Activated CD4-positive, alpha-beta T cell treated with anti-CD3 and anti-CD28 coated beads for 4 hours (primary cell): Measurements from ENCODE around the gene CCDC47.
"Not testable (repeated sequence)": the region's sequence is repeated elsewhere in the genome, so short reads cannot be mapped to it uniquely, and the experiment has no call there.

Source experiments
- DNase-seq, 2 donors: peaks; one replicate each; pipeline ENCODE4 v3.0.0-alpha.2; 2020

The CCDC47 gene

DNA sequence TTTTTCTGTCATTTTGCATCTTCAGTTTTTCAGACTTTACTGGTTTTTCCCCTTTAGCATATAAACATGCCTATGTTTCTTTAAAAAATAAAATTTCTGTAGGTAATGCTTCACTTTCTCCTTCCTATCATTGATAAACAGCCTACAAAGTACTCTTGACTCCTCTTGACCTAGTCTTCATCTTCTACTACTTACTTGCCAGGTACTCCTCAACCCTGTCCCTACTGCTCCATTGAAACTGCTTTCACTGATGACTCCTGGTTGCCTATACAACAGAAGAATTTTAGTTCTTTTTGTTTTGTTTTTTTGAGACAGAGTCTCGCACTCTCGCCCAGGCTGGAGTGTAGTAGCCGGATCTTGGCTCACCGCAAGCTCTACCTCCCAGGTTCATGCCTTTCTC, 7.5 kb upstream of the CCDC47 start:
- DNase-seq: no peak

DNA sequence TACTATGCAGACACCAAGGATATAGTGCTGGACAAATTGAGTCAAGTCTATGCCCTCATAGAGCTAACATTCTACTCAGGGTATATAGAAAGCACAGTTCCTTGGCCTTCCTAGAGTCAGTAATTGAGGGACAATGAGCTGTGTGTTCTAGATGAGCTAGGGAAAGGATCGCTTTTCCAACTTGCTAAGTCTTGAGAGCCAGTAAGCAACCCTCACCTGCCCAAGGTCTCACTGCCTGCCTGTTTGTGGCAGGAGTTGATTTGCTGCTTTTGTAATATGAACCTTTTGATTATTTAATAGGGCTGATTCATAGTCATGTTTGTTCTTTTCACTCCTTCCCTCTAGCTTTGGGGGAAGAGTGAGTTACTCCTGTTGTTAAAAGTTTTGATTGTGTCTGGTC, 7.1 kb upstream of the CCDC47 start:
- no peak for DNase-seq

DNA sequence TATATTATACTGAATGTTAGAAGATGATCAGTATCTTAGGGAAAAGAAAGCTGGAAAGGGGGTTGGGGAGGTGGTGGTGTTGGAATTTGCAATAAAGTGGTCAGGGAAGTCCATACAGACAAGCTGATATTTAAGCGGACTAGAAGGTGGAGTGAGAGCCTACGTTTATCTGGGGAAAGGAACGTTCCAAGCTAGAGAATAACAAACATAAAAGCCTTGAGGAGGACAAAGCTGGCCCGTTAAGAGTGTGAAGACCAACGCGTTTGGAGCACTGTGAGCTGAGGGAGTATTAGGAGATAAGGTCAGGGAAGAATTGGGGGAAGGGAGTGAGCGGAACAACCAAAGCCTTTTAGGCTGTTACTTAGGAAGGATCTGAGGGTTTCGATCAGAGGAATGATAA, 2.0 kb upstream of the CCDC47 start:
- no peak for DNase-seq

DNA sequence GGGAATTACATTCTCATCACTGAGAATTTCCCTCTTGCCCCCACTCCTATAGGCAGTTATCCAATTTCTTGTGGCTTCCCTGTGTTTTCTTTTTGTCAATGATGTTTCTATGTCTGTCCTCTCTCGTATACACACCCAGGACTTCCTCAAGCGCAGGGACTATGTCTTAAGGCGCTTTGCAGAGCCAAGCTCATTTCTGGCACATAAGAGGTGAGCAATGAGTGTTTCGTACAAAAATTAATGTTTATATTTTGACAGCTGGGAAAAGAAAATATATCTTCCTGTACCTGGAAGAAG, 1.5 kb upstream of the CCDC47 start:
- no peak for DNase-seq

DNA sequence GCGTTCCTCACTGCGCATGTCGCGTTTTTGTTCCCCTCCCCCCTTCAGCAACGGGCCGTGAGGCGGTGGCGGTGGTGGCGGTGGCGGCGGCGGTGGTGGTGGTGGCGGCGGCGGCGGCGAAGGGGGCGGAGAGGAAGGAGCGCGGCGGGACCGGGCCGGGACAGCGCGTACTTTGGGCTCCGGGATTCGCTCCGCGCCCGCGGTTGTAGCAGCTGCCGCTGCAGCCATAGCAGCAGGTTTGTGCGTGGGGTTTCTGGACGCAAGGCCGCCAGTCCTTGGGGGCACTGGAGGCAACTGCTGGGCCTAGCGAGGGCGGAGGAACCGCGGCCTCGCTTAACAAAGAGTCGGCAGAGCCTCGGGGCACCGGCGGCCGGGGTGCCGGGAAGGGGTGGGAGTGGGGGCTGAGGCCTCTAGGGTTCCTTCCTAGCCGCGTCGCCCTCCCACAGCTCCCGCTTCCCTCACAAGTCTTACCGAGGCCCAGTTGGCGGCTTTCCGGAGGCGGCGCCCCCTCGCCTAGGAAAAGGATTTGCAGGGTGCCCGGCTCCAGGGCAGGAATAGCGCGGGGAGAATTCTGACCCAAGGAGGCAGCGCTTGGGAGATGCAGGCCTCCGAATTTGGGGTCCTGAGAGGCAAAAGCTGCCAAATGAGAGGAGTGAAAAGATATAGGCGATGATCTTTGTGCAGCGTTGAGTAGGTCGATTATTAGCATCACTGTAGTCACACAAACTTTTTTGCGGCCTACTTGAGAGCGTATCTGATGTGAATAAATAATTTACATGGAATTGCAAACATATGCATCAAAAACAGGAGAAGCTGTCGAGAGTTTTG, 958 bp upstream of the CCDC47 start, which contains the start of gene DDX42:
Gene DDX42 (plus strand): TSS at position 30 of the 828 bp plus-strand sequence. CDS start 12,880 bp downstream, outside the sequence.
- peak in 1 of 2 donors; percentile 91 for DNase-seq

DNA sequence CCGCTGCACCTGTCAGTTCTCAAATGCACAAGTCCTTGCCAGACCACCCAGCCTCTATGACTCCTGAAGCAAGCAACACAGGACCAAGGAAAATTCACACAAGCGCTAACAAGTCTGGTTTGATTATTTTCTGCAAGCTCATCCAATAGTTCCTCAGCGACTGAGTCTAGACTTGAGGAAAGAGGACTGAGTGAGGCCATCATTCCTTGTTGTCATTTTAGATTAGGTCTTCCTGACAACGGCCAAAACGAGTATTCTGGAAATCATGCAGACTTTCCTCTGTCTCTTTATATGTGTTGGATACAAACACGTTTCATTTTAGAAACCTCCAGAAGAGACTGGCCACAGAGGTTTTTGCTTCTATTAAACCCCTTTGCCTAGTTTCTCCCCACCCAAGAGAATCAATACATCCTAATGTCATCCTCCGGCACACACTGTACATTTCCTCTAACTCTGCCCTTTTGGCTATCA, 561 bp downstream of the CCDC47 start:
- DNase-seq: no peak

DNA sequence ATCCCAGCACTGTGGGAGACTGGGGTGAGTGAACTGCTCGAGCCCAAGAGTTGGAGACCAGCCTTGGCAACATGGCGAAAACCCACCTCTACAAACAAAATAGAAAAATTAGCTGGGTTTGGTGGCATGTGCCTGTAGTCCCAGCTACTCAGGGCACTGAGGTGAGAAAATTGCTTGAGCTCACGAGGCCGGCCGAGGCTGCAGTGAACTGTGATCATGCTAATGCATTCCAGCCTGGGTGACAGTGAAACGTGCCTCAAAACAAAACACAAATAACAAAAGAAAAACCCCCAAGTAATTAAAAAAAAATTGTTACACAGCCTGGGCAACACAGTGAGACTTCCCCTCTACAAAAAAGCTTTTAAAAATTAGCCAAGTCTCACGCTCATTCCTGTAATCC, 5.0 kb downstream of the CCDC47 start:
- no peak for DNase-seq

DNA sequence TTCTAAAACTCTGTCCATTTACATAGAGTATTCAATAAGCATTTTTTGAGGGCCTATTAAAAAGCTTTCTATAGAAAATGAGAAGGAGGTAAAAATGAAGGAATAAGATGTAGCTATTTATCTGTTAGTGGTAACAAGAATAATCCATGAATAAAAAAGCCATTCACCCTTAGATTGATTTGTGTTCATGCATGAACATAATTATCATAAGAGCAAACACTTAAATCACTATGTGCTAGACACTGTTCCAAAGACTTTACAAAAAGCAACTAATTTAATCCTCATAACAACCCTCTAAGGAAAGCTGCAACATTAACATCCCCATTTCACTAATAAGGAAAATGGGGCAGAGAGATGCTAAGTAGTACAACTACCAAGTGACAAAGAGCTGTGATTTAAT, 6.6 kb downstream of the CCDC47 start:
- DNase-seq: no peak

DNA sequence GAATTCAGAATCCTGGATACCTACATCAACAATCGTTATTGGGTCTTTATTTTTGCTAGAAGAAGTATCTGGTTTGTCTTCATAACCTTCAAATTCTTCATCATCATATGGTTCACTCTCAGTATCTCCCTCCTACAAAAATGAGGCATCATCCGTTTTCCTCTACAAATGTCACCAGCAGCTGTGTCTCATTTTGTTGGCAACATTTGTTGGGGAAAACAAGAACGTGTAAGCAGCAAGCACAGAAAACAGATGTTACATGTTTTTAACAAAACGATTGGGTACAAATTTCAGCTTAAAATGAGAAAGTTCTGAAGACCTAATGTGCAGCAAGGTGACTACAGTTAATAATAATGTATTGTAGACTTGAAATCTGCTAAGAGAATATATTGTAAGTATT, 8.7 kb downstream of the CCDC47 start:
- no peak for DNase-seq

DNA sequence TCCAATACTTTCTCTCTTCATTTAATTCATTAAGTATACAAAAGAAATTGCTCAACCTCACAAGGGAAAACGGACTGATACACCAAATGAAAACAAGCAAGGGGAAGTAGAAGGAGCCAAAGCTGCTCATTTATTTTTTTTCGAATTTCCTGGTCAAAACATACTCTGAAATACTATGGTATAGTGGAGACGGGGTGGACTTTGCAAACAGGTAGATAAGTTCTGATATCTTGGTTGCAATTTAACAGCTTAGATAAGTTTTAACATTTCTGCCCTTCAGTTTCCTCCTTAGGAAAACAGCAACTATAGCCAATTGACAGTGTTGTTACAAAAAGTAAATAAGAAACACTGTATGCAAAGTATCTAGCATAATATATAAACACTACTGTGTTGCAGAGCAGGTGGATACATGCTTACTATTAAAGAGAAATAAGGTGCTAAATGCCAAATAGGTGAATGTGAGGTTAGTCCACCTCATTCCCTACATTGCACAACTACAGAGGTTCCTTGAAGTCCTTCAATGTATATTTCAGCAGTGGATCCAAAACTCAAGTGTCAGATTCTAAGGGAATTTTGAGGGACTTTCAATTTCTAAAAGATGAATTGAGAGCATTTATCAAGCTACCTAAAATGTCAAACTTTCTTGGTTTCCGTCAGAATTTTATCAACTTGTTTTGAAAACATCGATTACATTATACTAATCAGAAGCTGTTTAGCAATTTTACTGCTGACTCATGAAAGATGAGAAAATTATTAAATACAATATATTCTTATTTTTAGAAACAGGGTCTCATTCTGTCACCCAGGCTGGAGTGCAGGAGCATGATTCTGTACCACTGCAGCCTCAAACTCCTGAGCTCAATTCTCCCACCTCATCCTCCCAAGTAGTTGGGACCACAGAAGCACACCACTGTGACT, 11.0 kb downstream of the CCDC47 start:
- no peak for DNase-seq

DNA sequence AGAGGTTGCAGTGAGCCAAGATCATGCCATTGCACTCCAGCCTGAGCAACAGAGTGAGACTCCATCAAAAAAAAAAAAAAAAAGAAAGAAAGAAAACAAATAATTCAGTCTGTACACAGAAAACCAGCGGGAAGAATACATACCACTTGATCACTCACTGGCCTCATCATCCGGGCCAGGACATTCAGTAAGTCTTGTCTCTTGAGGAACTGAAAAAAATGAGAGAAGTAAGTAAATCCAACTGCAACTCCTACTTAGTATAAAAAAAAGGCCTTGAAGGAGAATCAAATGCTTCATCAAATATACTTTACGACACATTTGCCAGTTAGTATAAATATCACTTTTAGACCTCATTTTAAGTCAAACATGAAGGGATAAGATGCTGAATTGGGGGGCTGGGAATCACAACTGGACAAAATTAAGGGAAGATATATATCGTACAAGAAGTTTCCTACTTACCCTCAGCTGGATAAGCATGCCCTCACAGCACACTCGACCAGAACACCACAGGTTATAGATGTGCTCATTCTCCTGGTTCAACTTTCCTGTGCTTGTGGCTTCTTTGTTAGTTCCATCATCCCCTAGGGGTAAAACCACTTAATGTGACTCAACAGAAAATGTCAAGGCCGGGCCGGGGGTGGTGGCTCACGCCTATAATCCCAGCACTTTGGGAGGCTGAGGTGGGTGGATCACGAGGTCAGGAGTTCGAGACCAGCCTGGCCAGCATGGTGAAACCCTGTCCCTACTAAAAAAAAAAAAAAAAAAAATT, 12.4 kb downstream of the CCDC47 start:
- no peak for DNase-seq

DNA sequence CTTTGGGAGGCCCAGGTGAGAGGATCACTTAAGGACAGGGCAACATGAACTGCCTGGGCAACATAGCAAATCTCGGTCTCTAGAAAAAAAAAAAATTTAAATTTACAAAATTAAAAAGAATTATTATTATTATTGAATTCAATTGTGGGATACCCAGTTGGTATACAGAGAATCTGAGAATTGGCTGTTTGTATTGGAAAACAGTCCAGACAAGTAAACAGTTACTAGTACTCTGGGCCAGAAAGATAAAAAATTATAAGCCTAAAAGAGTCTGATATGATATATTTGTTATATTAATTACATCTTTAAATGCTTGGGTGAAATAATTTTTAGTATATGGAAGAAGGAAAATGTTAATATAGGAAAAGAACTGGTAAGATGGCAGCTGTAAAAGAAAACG, 15.0 kb downstream of the CCDC47 start:
- no peak for DNase-seq

DNA sequence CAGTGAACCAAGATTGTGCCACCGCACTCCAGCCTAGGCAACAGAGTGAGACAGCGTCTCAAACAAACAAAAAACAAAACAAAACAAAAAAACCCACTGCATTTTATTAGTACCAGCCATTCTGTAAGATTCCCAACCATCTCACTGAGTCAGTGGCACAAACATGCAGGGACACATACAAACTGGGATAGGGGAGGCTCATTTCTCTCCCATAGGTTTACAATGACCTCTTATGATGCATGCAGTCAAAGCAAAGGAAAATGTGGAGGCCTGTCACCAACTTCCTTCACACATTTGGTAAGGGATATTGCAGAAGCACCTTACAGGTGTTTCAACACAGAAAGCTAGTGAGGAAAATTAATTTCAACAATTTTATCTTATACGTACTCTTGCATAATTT, 19.4 kb downstream of the CCDC47 start:
- DNase-seq: no peak

DNA sequence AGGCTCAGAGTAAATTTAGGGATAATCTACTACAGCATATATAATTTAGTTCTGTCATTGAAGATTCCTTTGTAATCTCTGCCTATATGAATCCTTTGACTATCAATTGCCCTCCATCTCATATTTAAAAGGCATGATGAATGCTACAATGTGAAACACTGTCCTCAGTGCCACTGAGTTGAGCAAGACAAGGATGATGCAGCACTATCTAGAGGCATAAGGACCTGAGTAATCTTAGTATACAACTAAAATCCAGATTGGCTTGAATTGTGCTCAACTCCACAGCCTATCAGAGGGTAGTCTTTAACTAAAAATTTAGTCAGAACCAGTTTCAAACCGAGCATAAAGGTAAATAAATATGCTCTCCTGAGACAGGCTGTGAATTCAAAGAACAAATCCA, 20.2 kb downstream of the CCDC47 start:
- DNase-seq: no peak

DNA sequence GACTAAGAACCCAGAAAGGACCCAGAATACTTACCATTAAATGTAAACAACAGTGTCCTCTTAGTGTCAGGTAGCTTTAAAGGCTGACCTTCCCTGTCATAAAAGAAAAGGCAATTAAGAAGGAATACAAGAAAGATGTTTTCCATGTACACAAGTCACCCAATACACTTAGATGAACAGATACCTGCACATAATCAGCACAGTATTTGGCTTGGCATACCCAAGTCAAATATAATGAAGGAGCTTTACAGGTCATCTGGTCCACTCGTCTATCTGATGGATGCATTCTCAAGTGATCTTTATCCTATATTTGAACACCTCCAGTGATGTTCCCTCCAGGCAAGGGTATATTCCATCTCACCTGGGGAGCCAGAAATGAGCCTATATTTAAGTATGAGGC, 20.7 kb downstream of the CCDC47 start:
- no peak for DNase-seq

DNA sequence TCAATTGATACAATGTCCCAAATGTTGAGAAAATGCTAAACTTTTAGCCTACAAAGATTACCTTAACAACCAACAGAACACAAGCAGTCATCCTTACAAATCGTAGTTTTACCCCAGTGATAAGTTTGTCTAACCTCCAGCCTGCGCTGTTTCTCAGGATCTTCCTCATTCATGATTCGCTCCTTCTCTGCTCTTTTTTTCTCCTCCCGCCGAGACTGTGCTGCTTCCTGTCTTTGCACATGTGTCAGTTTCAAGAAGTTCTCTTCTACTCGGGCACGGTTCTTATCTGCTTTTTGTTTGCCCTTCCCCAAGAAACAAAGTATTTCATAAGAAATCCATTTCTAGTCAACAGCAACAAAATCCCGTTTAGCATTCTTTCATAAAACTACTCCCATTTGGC, 21.6 kb downstream of the CCDC47 start:
- DNase-seq: peak in 1 of 2 donors; percentile 15

DNA sequence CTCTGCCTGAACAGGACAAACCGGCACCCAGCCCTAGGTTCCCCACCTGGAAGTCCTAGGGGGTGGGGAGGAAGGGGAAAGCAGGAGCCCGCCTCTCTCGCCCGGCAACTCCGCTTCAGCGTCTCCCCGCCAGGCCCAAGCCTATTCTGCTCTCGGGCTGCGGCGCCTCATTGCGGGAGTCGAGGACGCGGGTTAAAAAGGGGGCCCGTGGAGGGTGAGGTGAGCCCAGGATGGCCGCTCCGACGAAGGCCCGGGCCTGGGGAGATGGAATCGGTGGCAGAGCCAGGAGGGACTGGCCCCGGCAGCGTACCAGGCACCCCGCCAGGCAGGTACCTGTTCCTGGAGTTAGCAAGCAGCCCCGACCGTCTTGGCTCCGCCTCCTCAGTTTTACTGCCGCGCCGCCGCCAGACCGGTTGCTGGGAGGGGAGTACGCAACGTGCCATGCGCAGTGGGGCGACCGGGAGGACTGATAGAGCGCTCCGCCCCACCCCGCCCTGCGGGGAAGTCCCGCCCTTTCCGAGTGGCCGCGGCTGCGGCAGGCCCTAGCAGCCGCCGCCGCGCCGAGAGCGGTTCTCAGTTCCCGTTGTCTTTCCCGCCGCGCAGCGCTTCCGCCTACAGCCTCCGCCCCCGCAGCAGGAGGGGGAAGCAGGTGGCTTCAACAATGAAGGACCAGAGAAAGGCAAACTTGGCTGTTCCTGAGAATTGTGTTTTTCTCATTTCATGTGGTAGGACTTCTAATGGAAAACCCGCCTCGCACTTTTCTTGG, 31.8 kb downstream of the CCDC47 start, which contains the start of gene STRADA:
Gene STRADA (minus strand): TSS at position 392 of the 766 bp plus-strand sequence. CDS start 13,430 bp downstream, outside the sequence.
- peak; percentile 98 to 99 for DNase-seq

DNA sequence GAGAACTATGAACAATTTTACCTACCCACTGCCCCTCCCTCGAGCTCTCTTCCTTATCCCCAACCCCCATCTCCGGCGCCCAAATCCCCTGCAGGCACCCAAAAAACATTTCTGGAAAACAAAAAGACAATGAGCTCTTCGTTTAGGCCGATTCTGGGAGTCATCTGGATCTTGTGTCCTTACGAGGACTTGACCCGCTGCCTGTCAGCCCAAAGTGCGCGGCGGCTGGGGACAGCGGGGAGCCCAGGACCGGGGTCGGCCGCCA, 32.3 kb downstream of the CCDC47 start:
- DNase-seq: no peak

DNA sequence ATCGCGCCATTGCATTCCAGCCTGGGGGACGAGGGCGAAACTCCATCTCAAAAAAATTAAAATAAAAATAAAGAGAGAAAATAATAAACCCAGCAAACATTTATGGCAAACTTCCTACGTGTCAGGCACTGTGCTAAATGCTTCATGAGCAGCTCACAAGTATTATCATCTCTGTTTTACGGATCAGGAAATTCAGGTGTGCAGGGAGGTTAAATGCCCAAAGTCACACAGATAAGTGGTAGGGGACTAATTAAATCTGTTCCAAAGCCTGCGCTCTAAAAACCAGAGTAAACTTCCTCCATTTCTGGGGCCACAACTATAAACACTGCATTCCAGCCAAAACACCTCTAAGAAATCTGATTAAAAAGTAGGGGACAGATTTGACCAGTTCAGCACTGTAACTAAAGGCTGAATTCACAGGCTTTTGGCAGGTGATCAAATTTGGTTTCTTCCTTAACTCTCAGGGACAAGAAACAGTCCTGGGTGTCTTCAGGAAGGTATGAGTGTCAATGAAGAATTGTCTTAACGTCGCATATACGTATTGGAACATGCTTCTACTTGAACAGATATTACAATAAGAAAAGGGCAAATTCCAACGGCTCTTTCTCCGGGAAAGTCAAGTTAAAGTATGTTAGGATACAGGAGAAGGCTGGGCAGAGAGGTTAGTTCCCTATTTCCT, 32.8 kb downstream of the CCDC47 start:
- DNase-seq: no peak

DNA sequence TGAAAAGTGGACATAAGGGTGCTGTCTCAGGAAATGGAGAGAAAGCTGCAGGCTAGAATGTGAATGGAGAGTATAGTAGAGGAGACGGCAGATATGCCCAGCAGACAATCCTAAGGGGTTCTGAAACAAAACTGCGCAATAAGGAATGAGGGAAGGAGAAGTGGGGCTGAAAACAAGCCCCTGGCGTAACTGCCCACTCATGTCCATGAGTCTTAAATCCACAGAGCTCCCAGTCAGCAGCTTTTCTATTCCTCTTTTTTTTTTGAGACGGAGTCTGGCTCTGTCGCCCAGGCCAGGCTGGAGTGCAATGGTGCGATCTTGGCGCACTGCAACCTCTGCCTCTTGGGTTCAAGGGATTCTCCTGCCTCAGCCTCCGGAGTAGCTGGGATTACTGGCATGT, 37.7 kb downstream of the CCDC47 start:
- DNase-seq: no peak

DNA sequence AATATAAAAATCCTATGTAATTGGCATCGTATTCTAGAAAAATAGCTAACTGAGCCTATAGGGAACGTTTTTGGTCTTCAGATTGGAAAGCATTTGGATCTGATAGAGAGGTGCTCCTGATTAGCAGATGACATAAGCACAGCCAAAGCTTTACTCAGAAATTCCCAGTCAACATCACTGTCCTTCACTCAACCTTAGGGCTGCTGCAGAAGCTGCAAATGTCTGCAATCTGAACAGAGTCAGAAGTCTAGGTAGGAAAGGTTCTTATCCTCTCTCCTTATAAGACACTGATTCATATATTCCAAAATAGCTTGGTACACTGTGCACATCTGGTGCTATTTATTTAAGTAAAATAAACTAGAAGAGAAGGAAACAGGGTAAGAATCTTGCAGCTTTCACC, 51.0 kb downstream of the CCDC47 start:
- DNase-seq: no peak

DNA sequence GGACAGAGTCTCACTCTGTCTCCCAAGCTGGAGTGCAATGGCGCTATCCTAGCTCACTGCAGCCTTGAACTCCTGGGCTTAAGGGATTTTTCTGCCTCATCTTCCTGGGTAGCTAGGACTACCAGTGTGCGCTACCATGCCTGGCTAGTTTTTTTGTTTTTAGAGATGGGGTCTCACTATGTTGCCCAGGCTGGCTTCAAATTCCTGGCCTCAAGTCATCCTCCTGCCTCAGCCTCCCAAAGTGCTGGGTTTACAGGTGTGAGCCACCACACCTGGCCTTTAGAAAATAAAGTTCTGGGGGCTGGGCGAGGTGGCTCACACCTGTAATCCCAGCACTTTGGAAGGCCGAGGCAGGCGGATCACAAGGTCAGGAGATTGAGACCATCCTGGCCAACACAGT, 53.2 kb downstream of the CCDC47 start:
- not testable (repeated sequence) for DNase-seq
